GM23338 (cell line): ENCODE results near the gene JMY.

ENCODE experiments used
- CREB1 ChIP-seq: fragments of 250-450 bp; sonication (Bioruptor Pico); IDR thresholded peaks from 2 replicates; pipeline ENCODE4 v1.5.0; 2020; ENCODE audit warnings: low read depth, mild to moderate bottlenecking, moderate library complexity
- EZH2 ChIP-seq: fragments of 200-600 bp; sonication (generic); IDR thresholded peaks from one replicate; pipeline ENCODE4 v1.8.0; 2017; ENCODE audit warnings: antibody characterized with exemption, mild to moderate bottlenecking, low read depth; ENCODE audit not compliant: unreplicated experiment
- EZH2phosphoT487 ChIP-seq: fragments of 200-600 bp; sonication (generic); IDR thresholded peaks from one replicate; pipeline ENCODE4 v1.8.1; 2018; ENCODE audit warnings: antibody characterized with exemption; ENCODE audit not compliant: unreplicated experiment
- JUNB ChIP-seq: IDR thresholded peaks from one replicate; pipeline ENCODE4 v1.6.1; 2016; ENCODE audit warnings: antibody characterized with exemption; ENCODE audit not compliant: unreplicated experiment
- NANOG ChIP-seq: IDR thresholded peaks from 2 replicates; pipeline ENCODE4 v1.6.1; 2016; ENCODE audit warnings: antibody characterized with exemption, borderline replicate concordance
- POLR2AphosphoS5 ChIP-seq: IDR thresholded peaks from 2 replicates; pipeline ENCODE4 v1.6.1; 2016; ENCODE audit warnings: antibody characterized with exemption, low read depth
- STAT1 ChIP-seq: IDR thresholded peaks from one replicate; pipeline ENCODE4 v1.6.1; 2016; ENCODE audit warnings: antibody characterized with exemption; ENCODE audit not compliant: unreplicated experiment
- ZNF114 ChIP-seq: fragments of 250-450 bp; sonication (Bioruptor Pico); IDR thresholded peaks from 2 replicates; pipeline ENCODE4 v1.5.0; 2020; ENCODE audit warnings: mild to moderate bottlenecking, moderate library complexity
- ZNF331 ChIP-seq: fragments of 250-450 bp; sonication (Bioruptor Pico); IDR thresholded peaks from 2 replicates; pipeline ENCODE4 v1.5.0; 2020; ENCODE audit warnings: low read depth, mild to moderate bottlenecking, moderate library complexity
- TF ChIP-seq, protein P1 (sequence below), 2 experiments: fragments of 200-600 bp in 1 of 2; sonication (generic) in 1 of 2; conservative IDR thresholded peaks; 2 replicates each; pipeline versions ENCODE4 v1.5.1 to v1.6.1; 2016 to 2017; ENCODE audit warnings: antibody characterized with exemption in 2 of 2, low read depth in 2 of 2, mild to moderate bottlenecking in 2 of 2, moderate library complexity in 1 of 2
- TF ChIP-seq, protein P2 (sequence below): IDR thresholded peaks from one replicate; pipeline ENCODE4 v1.6.1; 2018; ENCODE audit warnings: antibody characterized with exemption; ENCODE audit not compliant: unreplicated experiment
- TF ChIP-seq, protein P3 (sequence below): fragments of 250-450 bp; sonication (Bioruptor Pico); IDR thresholded peaks from 2 replicates; pipeline ENCODE4 v1.5.0; 2020; ENCODE audit warnings: mild to moderate bottlenecking, moderate library complexity
- TF ChIP-seq, protein P4 (sequence below): IDR thresholded peaks from 2 replicates; pipeline ENCODE4 v1.6.1; 2016; ENCODE audit warnings: antibody characterized with exemption

DNA sequence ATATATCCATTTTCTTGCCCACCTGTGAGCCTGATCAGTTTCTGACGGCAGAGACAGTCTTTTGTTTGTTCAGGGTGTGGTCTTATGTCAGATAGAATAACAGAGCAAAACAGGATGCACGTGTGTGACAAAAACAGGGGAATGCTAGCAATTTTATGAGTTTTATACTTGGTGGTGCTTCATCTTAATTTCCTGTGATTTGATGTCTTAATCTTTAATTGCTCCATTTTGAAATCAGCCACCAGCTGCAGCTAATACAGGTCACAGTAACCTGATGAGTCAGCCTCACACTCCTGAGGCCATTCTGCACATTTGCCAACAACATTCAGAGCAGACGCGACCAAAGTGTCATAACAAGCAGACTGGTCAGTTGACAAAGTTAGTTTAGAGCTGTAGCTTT, 42.3 kb upstream of the JMY start:
- TF ChIP-seq, protein P1, sequence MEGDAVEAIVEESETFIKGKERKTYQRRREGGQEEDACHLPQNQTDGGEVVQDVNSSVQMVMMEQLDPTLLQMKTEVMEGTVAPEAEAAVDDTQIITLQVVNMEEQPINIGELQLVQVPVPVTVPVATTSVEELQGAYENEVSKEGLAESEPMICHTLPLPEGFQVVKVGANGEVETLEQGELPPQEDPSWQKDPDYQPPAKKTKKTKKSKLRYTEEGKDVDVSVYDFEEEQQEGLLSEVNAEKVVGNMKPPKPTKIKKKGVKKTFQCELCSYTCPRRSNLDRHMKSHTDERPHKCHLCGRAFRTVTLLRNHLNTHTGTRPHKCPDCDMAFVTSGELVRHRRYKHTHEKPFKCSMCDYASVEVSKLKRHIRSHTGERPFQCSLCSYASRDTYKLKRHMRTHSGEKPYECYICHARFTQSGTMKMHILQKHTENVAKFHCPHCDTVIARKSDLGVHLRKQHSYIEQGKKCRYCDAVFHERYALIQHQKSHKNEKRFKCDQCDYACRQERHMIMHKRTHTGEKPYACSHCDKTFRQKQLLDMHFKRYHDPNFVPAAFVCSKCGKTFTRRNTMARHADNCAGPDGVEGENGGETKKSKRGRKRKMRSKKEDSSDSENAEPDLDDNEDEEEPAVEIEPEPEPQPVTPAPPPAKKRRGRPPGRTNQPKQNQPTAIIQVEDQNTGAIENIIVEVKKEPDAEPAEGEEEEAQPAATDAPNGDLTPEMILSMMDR (conservative IDR thresholded peaks at IDR 0.05; ENCODE audit: low read depth in 2 of 2), result no peak
- TF ChIP-seq EZH2 (no peak), CREB1 (CRISPR knock-in tag) (no peak), POLR2AphosphoS5 (no peak), EZH2phosphoT487 (no peak), ZNF331 (CRISPR knock-in tag) (no peak), JUNB (no peak), ZNF114 (CRISPR knock-in tag) (no peak), NANOG (no peak), STAT1 (no peak)
- TF ChIP-seq, protein P2, sequence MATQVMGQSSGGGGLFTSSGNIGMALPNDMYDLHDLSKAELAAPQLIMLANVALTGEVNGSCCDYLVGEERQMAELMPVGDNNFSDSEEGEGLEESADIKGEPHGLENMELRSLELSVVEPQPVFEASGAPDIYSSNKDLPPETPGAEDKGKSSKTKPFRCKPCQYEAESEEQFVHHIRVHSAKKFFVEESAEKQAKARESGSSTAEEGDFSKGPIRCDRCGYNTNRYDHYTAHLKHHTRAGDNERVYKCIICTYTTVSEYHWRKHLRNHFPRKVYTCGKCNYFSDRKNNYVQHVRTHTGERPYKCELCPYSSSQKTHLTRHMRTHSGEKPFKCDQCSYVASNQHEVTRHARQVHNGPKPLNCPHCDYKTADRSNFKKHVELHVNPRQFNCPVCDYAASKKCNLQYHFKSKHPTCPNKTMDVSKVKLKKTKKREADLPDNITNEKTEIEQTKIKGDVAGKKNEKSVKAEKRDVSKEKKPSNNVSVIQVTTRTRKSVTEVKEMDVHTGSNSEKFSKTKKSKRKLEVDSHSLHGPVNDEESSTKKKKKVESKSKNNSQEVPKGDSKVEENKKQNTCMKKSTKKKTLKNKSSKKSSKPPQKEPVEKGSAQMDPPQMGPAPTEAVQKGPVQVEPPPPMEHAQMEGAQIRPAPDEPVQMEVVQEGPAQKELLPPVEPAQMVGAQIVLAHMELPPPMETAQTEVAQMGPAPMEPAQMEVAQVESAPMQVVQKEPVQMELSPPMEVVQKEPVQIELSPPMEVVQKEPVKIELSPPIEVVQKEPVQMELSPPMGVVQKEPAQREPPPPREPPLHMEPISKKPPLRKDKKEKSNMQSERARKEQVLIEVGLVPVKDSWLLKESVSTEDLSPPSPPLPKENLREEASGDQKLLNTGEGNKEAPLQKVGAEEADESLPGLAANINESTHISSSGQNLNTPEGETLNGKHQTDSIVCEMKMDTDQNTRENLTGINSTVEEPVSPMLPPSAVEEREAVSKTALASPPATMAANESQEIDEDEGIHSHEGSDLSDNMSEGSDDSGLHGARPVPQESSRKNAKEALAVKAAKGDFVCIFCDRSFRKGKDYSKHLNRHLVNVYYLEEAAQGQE, result no peak
- TF ChIP-seq, protein P3, sequence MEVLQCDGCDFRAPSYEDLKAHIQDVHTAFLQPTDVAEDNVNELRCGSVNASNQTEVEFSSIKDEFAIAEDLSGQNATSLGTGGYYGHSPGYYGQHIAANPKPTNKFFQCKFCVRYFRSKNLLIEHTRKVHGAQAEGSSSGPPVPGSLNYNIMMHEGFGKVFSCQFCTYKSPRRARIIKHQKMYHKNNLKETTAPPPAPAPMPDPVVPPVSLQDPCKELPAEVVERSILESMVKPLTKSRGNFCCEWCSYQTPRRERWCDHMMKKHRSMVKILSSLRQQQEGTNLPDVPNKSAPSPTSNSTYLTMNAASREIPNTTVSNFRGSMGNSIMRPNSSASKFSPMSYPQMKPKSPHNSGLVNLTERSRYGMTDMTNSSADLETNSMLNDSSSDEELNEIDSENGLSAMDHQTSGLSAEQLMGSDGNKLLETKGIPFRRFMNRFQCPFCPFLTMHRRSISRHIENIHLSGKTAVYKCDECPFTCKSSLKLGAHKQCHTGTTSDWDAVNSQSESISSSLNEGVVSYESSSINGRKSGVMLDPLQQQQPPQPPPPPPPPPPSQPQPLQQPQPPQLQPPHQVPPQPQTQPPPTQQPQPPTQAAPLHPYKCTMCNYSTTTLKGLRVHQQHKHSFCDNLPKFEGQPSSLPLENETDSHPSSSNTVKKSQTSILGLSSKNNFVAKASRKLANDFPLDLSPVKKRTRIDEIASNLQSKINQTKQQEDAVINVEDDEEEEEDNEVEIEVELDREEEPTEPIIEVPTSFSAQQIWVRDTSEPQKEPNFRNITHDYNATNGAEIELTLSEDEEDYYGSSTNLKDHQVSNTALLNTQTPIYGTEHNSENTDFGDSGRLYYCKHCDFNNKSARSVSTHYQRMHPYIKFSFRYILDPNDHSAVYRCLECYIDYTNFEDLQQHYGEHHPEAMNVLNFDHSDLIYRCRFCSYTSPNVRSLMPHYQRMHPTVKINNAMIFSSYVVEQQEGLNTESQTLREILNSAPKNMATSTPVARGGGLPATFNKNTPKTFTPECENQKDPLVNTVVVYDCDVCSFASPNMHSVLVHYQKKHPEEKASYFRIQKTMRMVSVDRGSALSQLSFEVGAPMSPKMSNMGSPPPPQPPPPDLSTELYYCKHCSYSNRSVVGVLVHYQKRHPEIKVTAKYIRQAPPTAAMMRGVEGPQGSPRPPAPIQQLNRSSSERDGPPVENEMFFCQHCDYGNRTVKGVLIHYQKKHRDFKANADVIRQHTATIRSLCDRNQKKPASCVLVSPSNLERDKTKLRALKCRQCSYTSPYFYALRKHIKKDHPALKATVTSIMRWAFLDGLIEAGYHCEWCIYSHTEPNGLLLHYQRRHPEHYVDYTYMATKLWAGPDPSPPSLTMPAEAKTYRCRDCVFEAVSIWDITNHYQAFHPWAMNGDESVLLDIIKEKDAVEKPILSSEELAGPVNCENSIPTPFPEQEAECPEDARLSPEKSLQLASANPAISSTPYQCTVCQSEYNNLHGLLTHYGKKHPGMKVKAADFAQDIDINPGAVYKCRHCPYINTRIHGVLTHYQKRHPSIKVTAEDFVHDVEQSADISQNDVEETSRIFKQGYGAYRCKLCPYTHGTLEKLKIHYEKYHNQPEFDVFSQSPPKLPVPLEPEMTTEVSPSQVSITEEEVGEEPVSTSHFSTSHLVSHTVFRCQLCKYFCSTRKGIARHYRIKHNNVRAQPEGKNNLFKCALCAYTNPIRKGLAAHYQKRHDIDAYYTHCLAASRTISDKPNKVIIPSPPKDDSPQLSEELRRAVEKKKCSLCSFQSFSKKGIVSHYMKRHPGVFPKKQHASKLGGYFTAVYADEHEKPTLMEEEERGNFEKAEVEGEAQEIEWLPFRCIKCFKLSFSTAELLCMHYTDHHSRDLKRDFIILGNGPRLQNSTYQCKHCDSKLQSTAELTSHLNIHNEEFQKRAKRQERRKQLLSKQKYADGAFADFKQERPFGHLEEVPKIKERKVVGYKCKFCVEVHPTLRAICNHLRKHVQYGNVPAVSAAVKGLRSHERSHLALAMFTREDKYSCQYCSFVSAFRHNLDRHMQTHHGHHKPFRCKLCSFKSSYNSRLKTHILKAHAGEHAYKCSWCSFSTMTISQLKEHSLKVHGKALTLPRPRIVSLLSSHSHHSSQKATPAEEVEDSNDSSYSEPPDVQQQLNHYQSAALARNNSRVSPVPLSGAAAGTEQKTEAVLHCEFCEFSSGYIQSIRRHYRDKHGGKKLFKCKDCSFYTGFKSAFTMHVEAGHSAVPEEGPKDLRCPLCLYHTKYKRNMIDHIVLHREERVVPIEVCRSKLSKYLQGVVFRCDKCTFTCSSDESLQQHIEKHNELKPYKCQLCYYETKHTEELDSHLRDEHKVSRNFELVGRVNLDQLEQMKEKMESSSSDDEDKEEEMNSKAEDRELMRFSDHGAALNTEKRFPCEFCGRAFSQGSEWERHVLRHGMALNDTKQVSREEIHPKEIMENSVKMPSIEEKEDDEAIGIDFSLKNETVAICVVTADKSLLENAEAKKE, result no peak
- TF ChIP-seq, protein P4, sequence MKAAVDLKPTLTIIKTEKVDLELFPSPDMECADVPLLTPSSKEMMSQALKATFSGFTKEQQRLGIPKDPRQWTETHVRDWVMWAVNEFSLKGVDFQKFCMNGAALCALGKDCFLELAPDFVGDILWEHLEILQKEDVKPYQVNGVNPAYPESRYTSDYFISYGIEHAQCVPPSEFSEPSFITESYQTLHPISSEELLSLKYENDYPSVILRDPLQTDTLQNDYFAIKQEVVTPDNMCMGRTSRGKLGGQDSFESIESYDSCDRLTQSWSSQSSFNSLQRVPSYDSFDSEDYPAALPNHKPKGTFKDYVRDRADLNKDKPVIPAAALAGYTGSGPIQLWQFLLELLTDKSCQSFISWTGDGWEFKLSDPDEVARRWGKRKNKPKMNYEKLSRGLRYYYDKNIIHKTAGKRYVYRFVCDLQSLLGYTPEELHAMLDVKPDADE, result no peak
